GM12865 (cell line): ENCODE measurements around the gene MARK4.

Source experiments
- DNase-seq: peaks from one replicate; pipeline ENCODE4 v3.0.0; 2010; ENCODE audit warnings: low read depth
- H3K4me3 ChIP-seq: 2 replicates; pipeline ENCODE4 v1.5.1; 2011; ENCODE audit warnings: mild to moderate bottlenecking, low read depth, low read length, control low read depth
- CTCF ChIP-seq: IDR thresholded peaks from 2 replicates; pipeline ENCODE4 v1.5.1; 2011; ENCODE audit warnings: low read length, control low read depth, low read depth, inconsistent platforms; ENCODE audit not compliant: insufficient read depth; ENCODE audit errors: missing control alignments

Gene MARK4

GRCh38 chr19:45344621-45345505, 93.8 kb downstream of the MARK4 start:
- H3K4me3 ChIP-seq, result no peak overlapping the region
- no peak for DNase-seq
- TF ChIP-seq CTCF, result no peak

- no peak for TF ChIP-seq CTCF
- no peak overlapping the region for H3K4me3 ChIP-seq
- DNase-seq, result no peak
These were observed 94.4 kb downstream of the MARK4 start for GRCh38 chr19:45345506-45345860.

- H3K4me3 ChIP-seq, result no peak overlapping the region
- DNase-seq, result no peak
These were observed 95.4 kb downstream of the MARK4 start for GRCh38 chr19:45346449-45346848.

DNA sequence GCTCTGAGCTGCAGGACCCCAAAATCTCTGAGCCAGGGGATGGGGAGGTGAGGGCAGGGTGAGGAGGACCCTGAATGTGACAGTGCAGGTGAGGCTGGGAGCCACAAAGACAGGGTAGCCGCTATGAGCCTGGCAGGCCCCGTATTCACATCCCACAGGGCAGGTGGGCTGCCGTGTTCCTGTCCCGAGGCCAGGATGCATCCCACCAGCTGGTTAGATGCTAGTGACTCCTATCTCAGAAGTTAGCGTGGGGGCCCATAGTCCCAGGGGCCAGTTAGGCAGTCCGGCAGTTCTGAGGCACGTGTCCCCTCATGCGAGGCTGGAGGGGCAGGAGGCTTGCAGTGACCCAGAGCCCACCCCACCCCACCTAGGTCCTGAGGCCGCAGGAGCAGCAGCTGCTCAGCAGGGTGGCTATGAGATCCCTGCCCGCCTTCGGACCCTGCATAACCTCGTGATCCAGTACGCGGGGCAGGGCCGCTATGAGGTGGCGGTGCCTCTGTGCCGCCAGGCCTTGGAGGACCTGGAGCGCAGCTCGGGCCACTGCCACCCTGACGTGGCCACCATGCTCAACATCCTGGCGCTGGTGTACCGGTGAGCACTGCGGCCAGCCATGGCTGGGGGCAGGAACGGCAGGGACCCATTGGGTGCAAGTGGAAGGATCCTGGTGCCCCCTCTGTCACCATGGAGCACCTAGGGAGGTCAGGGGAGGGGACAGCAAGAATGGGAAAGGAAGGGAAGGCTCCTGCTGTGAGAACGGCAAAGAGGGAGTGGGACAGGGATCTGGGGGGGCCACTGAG, 96.7 kb downstream of the MARK4 start:
- TF ChIP-seq CTCF, result no peak
- DNase-seq, result no peak
- no peak overlapping the region for H3K4me3 ChIP-seq

More at GRCh38 chr19:45346449-45346848, 95.4 kb downstream of the MARK4 start:
- no peak for TF ChIP-seq CTCF

DNA sequence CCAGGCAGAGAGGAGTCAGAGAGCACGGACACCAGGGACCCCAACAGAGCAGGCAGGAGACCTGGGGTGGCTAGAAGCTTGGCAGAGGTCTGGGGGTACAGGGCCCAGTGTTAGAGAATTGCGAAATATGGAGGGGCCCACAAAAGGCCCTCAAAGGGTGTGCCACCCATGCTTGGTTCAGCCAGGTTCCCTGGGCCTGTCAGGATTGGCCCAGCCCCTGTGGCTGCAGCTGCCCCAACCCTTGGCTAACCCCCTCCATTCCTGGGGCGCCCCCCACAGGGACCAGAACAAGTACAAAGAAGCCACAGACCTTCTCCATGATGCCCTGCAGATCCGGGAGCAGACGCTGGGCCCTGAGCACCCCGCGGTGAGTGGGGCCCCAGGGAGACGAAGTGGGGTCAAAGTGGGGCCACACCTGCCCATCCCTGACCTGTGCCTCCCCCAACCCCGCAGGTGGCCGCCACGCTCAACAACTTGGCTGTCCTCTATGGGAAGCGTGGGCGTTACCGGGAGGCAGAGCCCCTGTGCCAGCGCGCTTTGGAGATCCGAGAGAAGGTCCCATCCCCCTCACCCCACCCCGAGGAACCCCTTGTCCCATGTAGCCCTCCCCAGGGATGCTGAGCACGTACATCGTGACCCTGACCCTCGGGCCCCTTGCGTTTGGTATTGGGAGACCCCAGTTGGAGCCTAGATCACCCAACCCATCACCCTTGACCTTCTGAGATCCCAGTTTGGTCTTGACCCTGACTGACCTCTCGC, 97.5 kb downstream of the MARK4 start:
- no peak for DNase-seq
- no peak overlapping the region for H3K4me3 ChIP-seq
- no peak for TF ChIP-seq CTCF

DNA sequence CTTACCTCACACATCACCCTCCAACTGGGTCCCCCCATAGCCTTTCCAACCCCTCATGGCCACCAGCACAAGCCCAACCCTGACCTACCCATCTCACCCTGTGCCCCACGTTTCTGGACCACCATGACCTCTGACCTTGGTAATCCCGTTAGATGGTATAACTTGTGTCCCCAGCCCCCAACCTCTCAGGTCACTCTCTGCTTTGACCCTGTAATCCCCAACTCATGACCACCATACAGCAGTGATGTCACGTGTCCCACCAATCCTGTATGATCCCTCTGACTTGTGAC, 98.0 kb downstream of the MARK4 start:
- no peak for TF ChIP-seq CTCF
- no peak for DNase-seq

More for the DNA sequence above, 98.0 kb downstream of the MARK4 start:
- no peak overlapping the region for H3K4me3 ChIP-seq
